ENCODE data around the gene PEAR1. TPM values are rescaled to one million over a fixed set of nuclear protein-coding genes. Genes with fewer than 3 reads are reported as not detected.

Gene PEAR1
- total RNA-seq, 1 experiment from 2014 or later: 0.39 TPM

DNA sequence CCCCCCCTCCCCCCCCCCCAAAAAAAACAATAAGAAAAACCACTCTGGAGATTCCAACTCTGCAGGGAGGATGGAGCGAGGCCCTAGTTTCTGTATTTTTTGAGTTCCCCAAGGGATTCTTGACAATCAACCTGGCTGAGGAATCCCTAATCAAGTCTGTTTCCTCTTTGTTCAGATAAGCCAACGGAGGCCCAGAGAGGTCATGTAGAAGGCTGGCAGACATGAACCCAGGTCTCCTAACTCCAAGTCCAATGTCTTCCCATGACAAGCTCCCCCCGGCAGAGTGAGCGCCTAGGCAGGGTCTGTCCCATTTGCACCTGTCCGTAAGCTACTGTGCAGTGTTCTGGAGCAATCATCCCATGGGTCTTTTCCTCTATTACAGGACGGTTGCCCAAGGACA is 66.4 kb downstream of the PEAR1 start:
- H3K27me3 Mint-ChIP-seq (ENCODE audit: low read depth): no peaks in the 10 kb centered on the region
- H3K79me2 ChIP-seq (ENCODE audit: insufficient read depth, low read length): no peaks in the 10 kb centered on the region
- no peak overlapping the region for H3T11ph ChIP-seq (ENCODE audit: low read length)
- no peak overlapping the region for H3K9ac ChIP-seq (ENCODE audit: extremely low read depth, insufficient read length, low read length)
- no peak overlapping the region for H2AFZ ChIP-seq (ENCODE audit: low read length)
- TF ChIP-seq, protein P1, sequence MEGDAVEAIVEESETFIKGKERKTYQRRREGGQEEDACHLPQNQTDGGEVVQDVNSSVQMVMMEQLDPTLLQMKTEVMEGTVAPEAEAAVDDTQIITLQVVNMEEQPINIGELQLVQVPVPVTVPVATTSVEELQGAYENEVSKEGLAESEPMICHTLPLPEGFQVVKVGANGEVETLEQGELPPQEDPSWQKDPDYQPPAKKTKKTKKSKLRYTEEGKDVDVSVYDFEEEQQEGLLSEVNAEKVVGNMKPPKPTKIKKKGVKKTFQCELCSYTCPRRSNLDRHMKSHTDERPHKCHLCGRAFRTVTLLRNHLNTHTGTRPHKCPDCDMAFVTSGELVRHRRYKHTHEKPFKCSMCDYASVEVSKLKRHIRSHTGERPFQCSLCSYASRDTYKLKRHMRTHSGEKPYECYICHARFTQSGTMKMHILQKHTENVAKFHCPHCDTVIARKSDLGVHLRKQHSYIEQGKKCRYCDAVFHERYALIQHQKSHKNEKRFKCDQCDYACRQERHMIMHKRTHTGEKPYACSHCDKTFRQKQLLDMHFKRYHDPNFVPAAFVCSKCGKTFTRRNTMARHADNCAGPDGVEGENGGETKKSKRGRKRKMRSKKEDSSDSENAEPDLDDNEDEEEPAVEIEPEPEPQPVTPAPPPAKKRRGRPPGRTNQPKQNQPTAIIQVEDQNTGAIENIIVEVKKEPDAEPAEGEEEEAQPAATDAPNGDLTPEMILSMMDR (conservative IDR thresholded peaks at IDR 0.05): no peak
- H4K8ac ChIP-seq (replicated peaks; ENCODE audit: insufficient read length, low read depth, low read length): no peak overlapping the region
- H2BK5ac ChIP-seq (ENCODE audit: insufficient read length, low read length): no peak overlapping the region
- no peak overlapping the region for H3K27ac ChIP-seq (ENCODE audit: insufficient read length, low read depth, low read length)
- no peaks in the 10 kb centered on the region for H4K20me1 ChIP-seq (ENCODE audit: control insufficient read depth, insufficient read depth, insufficient read length)
- no peaks in the 10 kb centered on the region for H3K79me1 ChIP-seq (ENCODE audit: insufficient read depth, low read depth, low read length, poor library complexity, severe bottlenecking)
- H3K36me3 Mint-ChIP-seq (ENCODE audit: insufficient read depth in 1 of 3, low read depth in 3 of 3): peaks cover 31 to 90% (median 83%) of the 10 kb centered on the region in 3 experiments; a peak in 6 of 7 replicates
- no peak overlapping the region for H3K56ac ChIP-seq (ENCODE audit: insufficient read length, low read depth, low read length)
- H3K9me3 ChIP-seq (ENCODE audit: control insufficient read depth, low read depth, low read length): no peaks in the 10 kb centered on the region
- H4K5ac ChIP-seq (ENCODE audit: insufficient read length, low read depth, low read length): no peak overlapping the region
- H3K27me3 ChIP-seq (ENCODE audit: insufficient read depth, low read length): no peaks in the 10 kb centered on the region
- H3K4me1 Mint-ChIP-seq: no peaks in the 10 kb centered on the region
- no peak overlapping the region for H2BK120ac ChIP-seq (ENCODE audit: low read depth, low read length, poor library complexity, severe bottlenecking)
- no peak overlapping the region for H2BK15ac ChIP-seq (ENCODE audit: low read depth, low read length)
- no CpG with 5 or more reads among the region's 6 CpGs for WGBS (ENCODE audit: extremely low coverage, insufficient read length, low lambda C conversion rate)
- H2BK12ac ChIP-seq (ENCODE audit: insufficient read length, low read depth, low read length): no peak overlapping the region
- H3K4me3 Mint-ChIP-seq: no peak overlapping the region
- H3K4me1 ChIP-seq (ENCODE audit: insufficient read depth, low read length): no peaks in the 10 kb centered on the region
- H3K23ac ChIP-seq (ENCODE audit: insufficient read length, low read depth, low read length): no peak overlapping the region
- no peaks in the 10 kb centered on the region for H3K23me2 ChIP-seq (ENCODE audit: insufficient read length, low read depth, low read length, poor library complexity, severe bottlenecking)
- H2AK5ac ChIP-seq (ENCODE audit: insufficient read length, low read length): no peak overlapping the region
- no peak for DNase-seq
- H3K18ac ChIP-seq (ENCODE audit: insufficient read length, low read depth, low read length): no peak overlapping the region
- H3K27ac Mint-ChIP-seq: no peak overlapping the region
- no peak overlapping the region for H2BK20ac ChIP-seq (ENCODE audit: low read depth, low read length, poor library complexity, severe bottlenecking)
- no peaks in the 10 kb centered on the region for H3K9me3 Mint-ChIP-seq
- no peak overlapping the region for H3K4ac ChIP-seq (ENCODE audit: low read depth, low read length)
- H3K14ac ChIP-seq (ENCODE audit: insufficient read depth, low read length): no peak overlapping the region
- no peak overlapping the region for H4K91ac ChIP-seq (ENCODE audit: insufficient read length, low read depth, low read length)
- no peak overlapping the region for H3K4me2 ChIP-seq (ENCODE audit: insufficient read depth, insufficient read length, low read length)
